ENCODE results near the gene FAM222B. TPM values are rescaled to one million over a fixed set of nuclear protein-coding genes. Genes with fewer than 3 reads are reported as not detected.
A peak's percentile ranks its signal among the peaks of the same experiment; 100 is the strongest.
"Not testable (repeated sequence)": the region's sequence is repeated elsewhere in the genome, so short reads cannot be mapped to it uniquely, and the experiment has no call there.

FAM222B gene
- polyA plus RNA-seq, 1 experiment = 5.2 TPM

GRCh38 chr17:28807925-28808634 lies 34.5 kb downstream of the FAM222B start:
- TF ChIP-seq, protein P1, sequence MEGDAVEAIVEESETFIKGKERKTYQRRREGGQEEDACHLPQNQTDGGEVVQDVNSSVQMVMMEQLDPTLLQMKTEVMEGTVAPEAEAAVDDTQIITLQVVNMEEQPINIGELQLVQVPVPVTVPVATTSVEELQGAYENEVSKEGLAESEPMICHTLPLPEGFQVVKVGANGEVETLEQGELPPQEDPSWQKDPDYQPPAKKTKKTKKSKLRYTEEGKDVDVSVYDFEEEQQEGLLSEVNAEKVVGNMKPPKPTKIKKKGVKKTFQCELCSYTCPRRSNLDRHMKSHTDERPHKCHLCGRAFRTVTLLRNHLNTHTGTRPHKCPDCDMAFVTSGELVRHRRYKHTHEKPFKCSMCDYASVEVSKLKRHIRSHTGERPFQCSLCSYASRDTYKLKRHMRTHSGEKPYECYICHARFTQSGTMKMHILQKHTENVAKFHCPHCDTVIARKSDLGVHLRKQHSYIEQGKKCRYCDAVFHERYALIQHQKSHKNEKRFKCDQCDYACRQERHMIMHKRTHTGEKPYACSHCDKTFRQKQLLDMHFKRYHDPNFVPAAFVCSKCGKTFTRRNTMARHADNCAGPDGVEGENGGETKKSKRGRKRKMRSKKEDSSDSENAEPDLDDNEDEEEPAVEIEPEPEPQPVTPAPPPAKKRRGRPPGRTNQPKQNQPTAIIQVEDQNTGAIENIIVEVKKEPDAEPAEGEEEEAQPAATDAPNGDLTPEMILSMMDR (IDR thresholded peaks at IDR 0.05; ENCODE audit: insufficient read depth, low read depth, low read length) = no peak
- CTCF ChIA-PET = interaction anchor here (0.9 to 2.1 kb wide), 4 partner anchors 45 to 145 kb away, joined by 3 to 9 read pairs (median 4); partner anchors contain the start of gene TLCD1
- POLR2A ChIA-PET = no interaction called here
- no peak overlapping the region for H3K4me3 ChIP-seq (ENCODE audit: low read depth, low read length)
- H3K27me3 ChIP-seq (ENCODE audit: control insufficient read depth, insufficient read depth, low read length) = no peaks in the 10 kb centered on the region
- H3K36me3 ChIP-seq (ENCODE audit: control insufficient read depth, insufficient read depth, low read length) = no peaks in the 10 kb centered on the region
- DNase-seq (ENCODE audit: low read depth) = peak; percentile 57

GRCh38 chr17:28796062-28796461 lies 46.5 kb downstream of the FAM222B start:
- TF ChIP-seq, protein P1 (IDR thresholded peaks at IDR 0.05; ENCODE audit: insufficient read depth, low read depth, low read length) = no peak
- CTCF ChIA-PET = interaction anchor here (1.1 kb wide), 1 partner anchor 32 kb away, joined by 3 read pairs; no protein-coding TSS in a partner anchor
- peaks cover 1% of the 10 kb centered on the region; the same call in 1 of the 2 replicates for H3K36me3 ChIP-seq (ENCODE audit: control insufficient read depth, insufficient read depth, low read length)
- H3K27me3 ChIP-seq (ENCODE audit: control insufficient read depth, insufficient read depth, low read length) = no peaks in the 10 kb centered on the region
- no peak overlapping the region for H3K4me3 ChIP-seq (ENCODE audit: low read depth, low read length)
- POLR2A ChIA-PET = no interaction called here
- DNase-seq (ENCODE audit: low read depth) = no peak

GRCh38 chr17:28794846-28795441 lies 47.6 kb downstream of the FAM222B start:
- H3K4me3 ChIP-seq (ENCODE audit: low read depth, low read length); H3K36me3 ChIP-seq (ENCODE audit: control insufficient read depth, insufficient read depth, low read length); POLR2A ChIA-PET; DNase-seq (ENCODE audit: low read depth); H3K27me3 ChIP-seq (ENCODE audit: control insufficient read depth, insufficient read depth, low read length): not testable (repeated sequence)
- CTCF ChIA-PET = interaction anchor here (0.6 kb wide), 1 partner anchor 10 kb away, joined by 3 read pairs; no protein-coding TSS in a partner anchor

- ChIA-PET CTCF (no interaction called here), POLR2A (no interaction called here)
- TF ChIP-seq, protein P1 (IDR thresholded peaks at IDR 0.05; ENCODE audit: insufficient read depth, low read depth, low read length) = no peak
- H3K27me3 ChIP-seq (ENCODE audit: control insufficient read depth, insufficient read depth, low read length) = no peaks in the 10 kb centered on the region
- DNase-seq (ENCODE audit: low read depth) = no peak
- H3K4me3 ChIP-seq (ENCODE audit: low read depth, low read length) = no peak overlapping the region
- 0 out of 2 replicates have a peak, but pooled peaks cover 1% of the 10 kb centered on the region for H3K36me3 ChIP-seq (ENCODE audit: control insufficient read depth, insufficient read depth, low read length)
Observed at GRCh38 chr17:28792877-28793661, 49.5 kb downstream of the FAM222B start.

GRCh38 chr17:28788100-28788499 lies 54.5 kb downstream of the FAM222B start:
- TF ChIP-seq, protein P1 (IDR thresholded peaks at IDR 0.05; ENCODE audit: insufficient read depth, low read depth, low read length) = no peak
- ChIA-PET POLR2A (no interaction called here), CTCF (interaction anchor here (0.6 to 2.9 kb wide), 2 partner anchors 24 to 127 kb away, joined by 4 to 9 read pairs; no protein-coding TSS in a partner anchor)
- no peak overlapping the region for H3K4me3 ChIP-seq (ENCODE audit: low read depth, low read length)
- DNase-seq (ENCODE audit: low read depth) = no peak
- H3K27me3 ChIP-seq (ENCODE audit: control insufficient read depth, insufficient read depth, low read length) = no peaks in the 10 kb centered on the region
- no peaks in the 10 kb centered on the region for H3K36me3 ChIP-seq (ENCODE audit: control insufficient read depth, insufficient read depth, low read length)
